HEK293T (cell line): ENCODE results near the gene BRINP3.

ENCODE experiments used
- BHLHE40 ChIP-seq: fragments of 450-650 bp; IDR thresholded peaks from 2 replicates; pipeline ENCODE4 v1.6.1; 2016; ENCODE audit warnings: mild to moderate bottlenecking, moderate library complexity, borderline replicate concordance
- CTBP1 ChIP-seq: fragments of 450-650 bp; IDR thresholded peaks from 2 replicates; pipeline ENCODE4 v1.6.1; 2016; ENCODE audit warnings: borderline replicate concordance
- ELF4 ChIP-seq: fragments of 450-650 bp; IDR thresholded peaks from 2 replicates; pipeline ENCODE4 v1.6.1; 2017; ENCODE audit warnings: antibody characterized with exemption
- FOXA1 ChIP-seq: fragments of 450-650 bp; IDR thresholded peaks from 2 replicates; pipeline ENCODE4 v1.6.1; 2016; ENCODE audit warnings: mild to moderate bottlenecking
- FOXK2 ChIP-seq: fragments of 450-650 bp; IDR thresholded peaks from 2 replicates; pipeline ENCODE4 v1.6.1; 2016; ENCODE audit warnings: mild to moderate bottlenecking
- FOXM1 ChIP-seq: fragments of 450-650 bp; IDR thresholded peaks from 2 replicates; pipeline ENCODE4 v1.6.1; 2017; ENCODE audit warnings: mild to moderate bottlenecking, borderline replicate concordance
- L3MBTL2 ChIP-seq: fragments of 450-650 bp; conservative IDR thresholded peaks from 2 replicates; pipeline ENCODE4 v1.6.1; 2016; ENCODE audit warnings: mild to moderate bottlenecking
- LEF1 ChIP-seq: fragments of 450-650 bp; IDR thresholded peaks from 2 replicates; pipeline ENCODE4 v1.6.1; 2017; ENCODE audit warnings: mild to moderate bottlenecking, borderline replicate concordance
- NFRKB ChIP-seq: fragments of 450-650 bp; IDR thresholded peaks from 2 replicates; pipeline ENCODE4 v1.6.1; 2016; ENCODE audit warnings: mild to moderate bottlenecking, moderate library complexity
- PKNOX1 ChIP-seq: fragments of 450-650 bp; IDR thresholded peaks from 2 replicates; pipeline ENCODE4 v1.6.1; 2016
- SP1 ChIP-seq: fragments of 450-650 bp; IDR thresholded peaks from 2 replicates; pipeline ENCODE4 v1.6.1; 2017
- SUZ12 ChIP-seq: fragments of 450-650 bp; IDR thresholded peaks from 2 replicates; pipeline ENCODE4 v1.6.1; 2016; ENCODE audit warnings: mild to moderate bottlenecking
- TARDBP ChIP-seq: fragments of 450-650 bp; IDR thresholded peaks from 2 replicates; pipeline ENCODE4 v1.6.1; 2016
- ZNF384 ChIP-seq: fragments of 450-650 bp; IDR thresholded peaks from 2 replicates; pipeline ENCODE4 v1.6.1; 2016

- TF ChIP-seq FOXM1, result no peak
- no peak for TF ChIP-seq SUZ12
- TF ChIP-seq ELF4, result no peak
- TF ChIP-seq FOXA1, result no peak
- TF ChIP-seq SP1, result no peak
- TF ChIP-seq PKNOX1, result no peak
- TF ChIP-seq BHLHE40, result no peak
- TF ChIP-seq FOXK2, result no peak
- TF ChIP-seq CTBP1, result no peak
- TF ChIP-seq NFRKB, result no peak
- TF ChIP-seq ZNF384, result no peak
- no peak for TF ChIP-seq TARDBP
- TF ChIP-seq L3MBTL2, result no peak
- no peak for TF ChIP-seq LEF1
Observed at GRCh38 chr1:190322274-190322673, 155.4 kb downstream of the BRINP3 start.
